Hematopoietic multipotent progenitor cell treated with erythropoietin and hydrocortisone succinate and interleukin-3 and kit ligand, for 6 days (in vitro differentiated cells): ENCODE data around the gene AGBL3.
"Not testable (repeated sequence)": the region's sequence is repeated elsewhere in the genome, so short reads cannot be mapped to it uniquely, and the experiment has no call there.

ENCODE experiments used
- DNase-seq: peaks from one replicate; pipeline ENCODE4 v3.0.0-alpha.2; 2015

The AGBL3 gene

GRCh38 chr7:134966691-134967090, 19.6 kb upstream of the AGBL3 start:
- no peak for DNase-seq

GRCh38 chr7:134968110-134968509, 18.2 kb upstream of the AGBL3 start:
- DNase-seq = no peak

- DNase-seq = not testable (repeated sequence)
These were observed 4.7 kb upstream of the AGBL3 start for GRCh38 chr7:134981645-134982044.

GRCh38 chr7:134985894-134986362, 380 bp upstream of the AGBL3 start:
- no peak for DNase-seq

GRCh38 chr7:134988161-134988560, 1.9 kb downstream of the AGBL3 start:
- no peak for DNase-seq

GRCh38 chr7:134991469-134992339, 5.4 kb downstream of the AGBL3 start:
- DNase-seq = no peak

- DNase-seq = no peak
These were observed 6.4 kb downstream of the AGBL3 start for GRCh38 chr7:134992626-134993179.

- no peak for DNase-seq
These were observed 7.7 kb downstream of the AGBL3 start for GRCh38 chr7:134993877-134994456.

GRCh38 chr7:134995239-134996096, 9.2 kb downstream of the AGBL3 start:
- DNase-seq = no peak

- DNase-seq = no peak
These were observed 9.8 kb downstream of the AGBL3 start for GRCh38 chr7:134996097-134996550.

- no peak for DNase-seq
These were observed 11.0 kb downstream of the AGBL3 start for GRCh38 chr7:134997214-134997885.

- no peak for DNase-seq
These were observed 12.8 kb downstream of the AGBL3 start for GRCh38 chr7:134999136-134999535.

GRCh38 chr7:135001390-135002165, 15.3 kb downstream of the AGBL3 start:
- no peak for DNase-seq

- DNase-seq = no peak
These were observed 25.9 kb downstream of the AGBL3 start for GRCh38 chr7:135012229-135012628.

GRCh38 chr7:135023622-135024021, 37.3 kb downstream of the AGBL3 start:
- DNase-seq = no peak

- DNase-seq = no peak
These were observed 48.9 kb downstream of the AGBL3 start for GRCh38 chr7:135035252-135035651.

GRCh38 chr7:135067017-135067416, 80.7 kb downstream of the AGBL3 start:
- DNase-seq = not testable (repeated sequence)

GRCh38 chr7:135074096-135074495, 87.8 kb downstream of the AGBL3 start:
- no peak for DNase-seq

- DNase-seq = no peak
These were observed 88.2 kb downstream of the AGBL3 start for GRCh38 chr7:135074531-135074930.

GRCh38 chr7:135075716-135076115, 89.4 kb downstream of the AGBL3 start:
- no peak for DNase-seq

- DNase-seq = no peak
These were observed 90.6 kb downstream of the AGBL3 start for GRCh38 chr7:135076882-135077281.

GRCh38 chr7:135077642-135078041, 91.3 kb downstream of the AGBL3 start:
- no peak for DNase-seq
